K562 (cell line): ENCODE data around the gene CYP11A1.

Experiments used
- CBX3 ChIP-seq, 2 experiments: IDR thresholded peaks; 1 replicate in 1 of 2; 2 replicates in 1 of 2; pipeline ENCODE4 v1.6.1; 2012; ENCODE audit warnings: inconsistent platforms in 2 of 2, low read length in 2 of 2, borderline replicate concordance in 1 of 2, control low read depth in 1 of 2
- CREB5 ChIP-seq: fragments of 250-450 bp; sonication (Bioruptor Pico); IDR thresholded peaks from 2 replicates; pipeline ENCODE4 v1.5.0; 2020; ENCODE audit warnings: mild to moderate bottlenecking
- EP400 ChIP-seq: fragments of 450-650 bp; IDR thresholded peaks from 2 replicates; pipeline ENCODE4 v1.6.1; 2017; ENCODE audit warnings: antibody characterized with exemption, mild to moderate bottlenecking, moderate library complexity
- KAT2B ChIP-seq: IDR thresholded peaks from one replicate; pipeline ENCODE4 v1.6.1; 2012; ENCODE audit warnings: low read depth, mild to moderate bottlenecking, control low read depth, inconsistent platforms, low read length, moderate library complexity
- MLX ChIP-seq, 2 experiments: fragments of 450-650 bp in 1 of 2; sonication (generic) in 1 of 2; formaldehyde crosslinking; conservative IDR thresholded peaks; 2 replicates each; pipeline versions ENCODE4 v1.4.0 to v1.8.1; 2020 to 2022; ENCODE audit warnings: mild to moderate bottlenecking in 1 of 2, missing genetic modification reagents in 1 of 2
- NCOR1 ChIP-seq: fragments of 450-650 bp; IDR thresholded peaks from 2 replicates; pipeline ENCODE4 v1.6.1; 2016; ENCODE audit warnings: mild to moderate bottlenecking, moderate library complexity
- POLR2AphosphoS5 ChIP-seq: IDR thresholded peaks from 2 replicates; pipeline ENCODE4 v1.6.1; 2011; ENCODE audit warnings: mild to moderate bottlenecking, low read depth, low read length, moderate library complexity; ENCODE audit not compliant: control insufficient read depth, insufficient read depth
- SMAD3 ChIP-seq: fragments of 450-650 bp; formaldehyde crosslinking; conservative IDR thresholded peaks from 2 replicates; pipeline ENCODE4 v1.4.0; 2020; ENCODE audit warnings: mild to moderate bottlenecking
- TSC22D4 ChIP-seq: fragments of 450-650 bp; IDR thresholded peaks from 2 replicates; pipeline ENCODE4 v1.6.1; 2016; ENCODE audit warnings: missing genetic modification characterization, missing biosample characterization, control low read depth
- TF ChIP-seq, protein P1 (sequence below), 3 experiments: IDR thresholded peaks in 2 of 3; conservative IDR thresholded peaks in 1 of 3; 2 replicates each; pipeline ENCODE4 v1.5.1; 2011 to 2012; ENCODE audit warnings: low read length in 3 of 3, mild to moderate bottlenecking in 3 of 3, control low read depth in 2 of 3, improper control_type of control experiment in 1 of 3, inconsistent platforms in 1 of 3, low read depth in 1 of 3, mixed read lengths in 1 of 3, moderate library complexity in 1 of 3; ENCODE audit not compliant: insufficient read depth in 2 of 3
- TF ChIP-seq, protein P2 (sequence below): fragments of 250-450 bp; sonication (Bioruptor Pico); IDR thresholded peaks from 2 replicates; pipeline ENCODE4 v1.5.0; 2021

- TF ChIP-seq KAT2B (no peak), POLR2AphosphoS5 (no peak), NCOR1 (no peak), TSC22D4 (tag) (no peak), EP400 (no peak), CBX3 (IDR thresholded peaks at IDR 0.05; ENCODE audit: borderline replicate concordance in 1 of 2, low read length in 2 of 2) (no peak), CREB5 (CRISPR knock-in tag) (no peak), SMAD3 (CRISPR knock-in tag) (no peak), MLX (CRISPR knock-in tag; conservative IDR thresholded peaks at IDR 0.05) (no peak)
- TF ChIP-seq, protein P1, sequence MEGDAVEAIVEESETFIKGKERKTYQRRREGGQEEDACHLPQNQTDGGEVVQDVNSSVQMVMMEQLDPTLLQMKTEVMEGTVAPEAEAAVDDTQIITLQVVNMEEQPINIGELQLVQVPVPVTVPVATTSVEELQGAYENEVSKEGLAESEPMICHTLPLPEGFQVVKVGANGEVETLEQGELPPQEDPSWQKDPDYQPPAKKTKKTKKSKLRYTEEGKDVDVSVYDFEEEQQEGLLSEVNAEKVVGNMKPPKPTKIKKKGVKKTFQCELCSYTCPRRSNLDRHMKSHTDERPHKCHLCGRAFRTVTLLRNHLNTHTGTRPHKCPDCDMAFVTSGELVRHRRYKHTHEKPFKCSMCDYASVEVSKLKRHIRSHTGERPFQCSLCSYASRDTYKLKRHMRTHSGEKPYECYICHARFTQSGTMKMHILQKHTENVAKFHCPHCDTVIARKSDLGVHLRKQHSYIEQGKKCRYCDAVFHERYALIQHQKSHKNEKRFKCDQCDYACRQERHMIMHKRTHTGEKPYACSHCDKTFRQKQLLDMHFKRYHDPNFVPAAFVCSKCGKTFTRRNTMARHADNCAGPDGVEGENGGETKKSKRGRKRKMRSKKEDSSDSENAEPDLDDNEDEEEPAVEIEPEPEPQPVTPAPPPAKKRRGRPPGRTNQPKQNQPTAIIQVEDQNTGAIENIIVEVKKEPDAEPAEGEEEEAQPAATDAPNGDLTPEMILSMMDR (IDR thresholded peaks at IDR 0.05 in 2 of 3, conservative IDR thresholded peaks at IDR 0.05 in 1 of 3; ENCODE audit: insufficient read depth in 2 of 3, low read depth in 1 of 3, low read length in 3 of 3): no peak
- TF ChIP-seq, protein P2, sequence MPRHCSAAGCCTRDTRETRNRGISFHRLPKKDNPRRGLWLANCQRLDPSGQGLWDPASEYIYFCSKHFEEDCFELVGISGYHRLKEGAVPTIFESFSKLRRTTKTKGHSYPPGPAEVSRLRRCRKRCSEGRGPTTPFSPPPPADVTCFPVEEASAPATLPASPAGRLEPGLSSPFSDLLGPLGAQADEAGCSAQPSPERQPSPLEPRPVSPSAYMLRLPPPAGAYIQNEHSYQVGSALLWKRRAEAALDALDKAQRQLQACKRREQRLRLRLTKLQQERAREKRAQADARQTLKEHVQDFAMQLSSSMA (CRISPR knock-in tag): no peak
Measured at GRCh38 chr15:74362482-74362881, 5.0 kb downstream of the CYP11A1 start.
